ENCODE measurements around the gene MDFI. TPM values are rescaled to one million over a fixed set of nuclear protein-coding genes. Genes with fewer than 3 reads are reported as not detected.

MDFI gene
- total and polyA plus RNA-seq, 8 donors, result 0.46 to 7.4 (median 2.2) TPM

GRCh38 chr6:41667195-41667594 is 28.9 kb downstream of the MDFI start:
- H3K4me1 ChIP-seq, result no peaks in the 10 kb centered on the region
- H3K9me3 ChIP-seq, result no peaks in the 10 kb centered on the region
- no peak for TF ChIP-seq CTCF (IDR thresholded peaks at IDR 0.05)
- H3K27me3 ChIP-seq, result no peaks in the 10 kb centered on the region
- intact Hi-C loops (cut with DNase I), result no loop called here
- DNase-seq, result no peak
- H3K27ac ChIP-seq, result no peak overlapping the region
- no peak for ATAC-seq
- FAIRE-seq, result no peak
- WGBS, 2 donors, result 94 to 100% methylated on average over 1 of the region's 1 CpG
- H3K4me3 ChIP-seq, result no peak overlapping the region
- no peaks in the 10 kb centered on the region for H3K36me3 ChIP-seq

GRCh38 chr6:41668968-41669367 is 30.7 kb downstream of the MDFI start:
- FAIRE-seq, result no peak
- no peak for TF ChIP-seq CTCF (IDR thresholded peaks at IDR 0.05)
- Histone ChIP-seq H3K27me3 (no peaks in the 10 kb centered on the region), H3K9me3 (no peaks in the 10 kb centered on the region), H3K27ac (no peak overlapping the region), H3K4me1 (no peaks in the 10 kb centered on the region), H3K4me3 (no peak overlapping the region), H3K36me3 (no peaks in the 10 kb centered on the region)
- 90 to 91% methylated on average over 2 of the region's 2 CpGs for WGBS, 2 donors
- ATAC-seq, result no peak
- intact Hi-C loops (cut with DNase I), result no loop called here
- no peak for DNase-seq

GRCh38 chr6:41670703-41671360 is 32.6 kb downstream of the MDFI start:
- no peaks in the 10 kb centered on the region for H3K27me3 ChIP-seq
- H3K27ac ChIP-seq, result no peak overlapping the region
- no peaks in the 10 kb centered on the region for H3K9me3 ChIP-seq
- H3K4me1 ChIP-seq, result no peaks in the 10 kb centered on the region
- WGBS, 2 donors, result 64 to 71% methylated on average over 9 of the region's 9 CpGs
- H3K4me3 ChIP-seq, result no peak overlapping the region
- no peak for TF ChIP-seq CTCF (IDR thresholded peaks at IDR 0.05)
- no peak for DNase-seq
- ATAC-seq, result no peak
- H3K36me3 ChIP-seq, result no peaks in the 10 kb centered on the region
- FAIRE-seq, result no peak
- intact Hi-C loops (cut with DNase I), result loop anchor here in 1 of 3 donors (10.0 kb wide), 1 partner anchor 66 kb away; no protein-coding TSS in a partner anchor

DNA sequence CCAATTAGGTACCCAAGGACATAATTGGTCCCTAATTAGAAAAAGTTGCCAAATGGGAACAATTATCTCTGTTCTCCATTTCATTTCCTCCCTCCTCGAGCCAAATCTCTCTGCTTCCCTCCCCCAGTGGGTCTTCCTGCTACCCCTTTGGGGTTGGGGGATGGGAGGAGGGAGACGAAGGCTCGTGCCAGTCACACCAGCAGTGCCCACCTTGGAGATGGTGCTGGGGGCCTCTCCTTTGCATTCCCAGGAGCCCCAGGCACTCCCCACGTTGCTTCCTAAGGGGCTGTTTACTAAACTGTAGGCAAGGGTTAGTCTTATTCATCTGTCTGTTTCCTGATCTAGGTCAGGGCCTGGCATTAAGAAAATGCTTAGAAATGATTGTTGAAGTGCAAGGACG is 33.1 kb downstream of the MDFI start:
- DNase-seq, result no peak
- no peak for FAIRE-seq
- no peaks in the 10 kb centered on the region for H3K36me3 ChIP-seq
- no peak for ATAC-seq
- intact Hi-C loops (cut with DNase I), result loop anchor here in 1 of 3 donors (10.0 kb wide), 1 partner anchor 67 kb away; no protein-coding TSS in a partner anchor
- no peak overlapping the region for H3K4me3 ChIP-seq
- TF ChIP-seq CTCF (IDR thresholded peaks at IDR 0.05), result no peak
- no peaks in the 10 kb centered on the region for H3K9me3 ChIP-seq
- no peaks in the 10 kb centered on the region for H3K27me3 ChIP-seq
- H3K27ac ChIP-seq, result no peak overlapping the region
- WGBS, 2 donors, result 47 to 59% methylated on average over 5 of the region's 5 CpGs
- no peaks in the 10 kb centered on the region for H3K4me1 ChIP-seq

- H3K27ac ChIP-seq, result no peak overlapping the region
- no peaks in the 10 kb centered on the region for H3K36me3 ChIP-seq
- no peak overlapping the region for H3K4me3 ChIP-seq
- intact Hi-C loops (cut with DNase I), result loop anchor here in 1 of 3 donors (10.0 kb wide), 1 partner anchor 67 kb away; no protein-coding TSS in a partner anchor
- DNase-seq (no peak), FAIRE-seq (no peak), ATAC-seq (no peak)
- H3K27me3 ChIP-seq, result no peaks in the 10 kb centered on the region
- no peaks in the 10 kb centered on the region for H3K4me1 ChIP-seq
- WGBS, 2 donors, result 83 to 84% methylated on average over 7 of the region's 7 CpGs
- TF ChIP-seq CTCF (IDR thresholded peaks at IDR 0.05), result no peak
- H3K9me3 ChIP-seq, result no peaks in the 10 kb centered on the region
Measured at GRCh38 chr6:41672016-41672415, 33.7 kb downstream of the MDFI start.
